GM06990 (cell line): ENCODE data around the gene TPCN1.

Experiments used
- DNase-seq: peaks from one replicate; pipeline ENCODE4 v3.0.0-alpha.2; 2011; ENCODE audit not compliant: insufficient read length; ENCODE audit errors: extremely low read depth
- H3K27me3 ChIP-seq: replicated peaks from 2 replicates; pipeline ENCODE4 v1.6.0; 2011; ENCODE audit warnings: low read length; ENCODE audit not compliant: control insufficient read depth, insufficient read depth
- H3K36me3 ChIP-seq: 2 replicates; pipeline ENCODE4 v1.5.1; 2011; ENCODE audit warnings: low read length; ENCODE audit not compliant: control insufficient read depth, insufficient read depth
- H3K4me3 ChIP-seq: replicated peaks from 2 replicates; pipeline ENCODE4 v1.5.1; 2011; ENCODE audit warnings: low read depth, mild to moderate bottlenecking, control low read depth, low read length
- TF ChIP-seq, protein P1 (sequence below): IDR thresholded peaks from 2 replicates; pipeline ENCODE4 v1.5.1; 2011; ENCODE audit warnings: low read length, control low read depth, mild to moderate bottlenecking, inconsistent platforms; ENCODE audit not compliant: insufficient read depth, poor library complexity, severe bottlenecking

The TPCN1 gene

DNA sequence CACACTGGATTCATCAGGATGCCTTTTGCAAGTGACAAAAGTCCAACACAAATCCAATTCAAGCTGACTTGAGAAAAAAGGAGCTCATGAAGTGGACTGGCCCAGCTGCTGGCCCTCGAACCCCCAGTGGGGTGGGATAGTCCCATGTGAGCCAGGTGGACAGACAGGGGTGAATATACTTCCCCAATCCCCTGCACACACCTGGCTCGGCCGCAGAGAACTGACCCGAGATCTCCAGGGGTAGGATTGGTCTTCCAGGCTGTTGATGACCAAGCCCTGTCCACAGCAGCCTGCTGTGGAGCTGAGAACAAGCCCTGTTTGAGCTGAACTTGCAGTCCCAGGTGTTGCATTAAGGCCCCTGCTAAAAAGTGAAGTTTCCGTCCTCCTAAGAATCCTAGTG, 56.2 kb downstream of the TPCN1 start:
- TF ChIP-seq, protein P1, sequence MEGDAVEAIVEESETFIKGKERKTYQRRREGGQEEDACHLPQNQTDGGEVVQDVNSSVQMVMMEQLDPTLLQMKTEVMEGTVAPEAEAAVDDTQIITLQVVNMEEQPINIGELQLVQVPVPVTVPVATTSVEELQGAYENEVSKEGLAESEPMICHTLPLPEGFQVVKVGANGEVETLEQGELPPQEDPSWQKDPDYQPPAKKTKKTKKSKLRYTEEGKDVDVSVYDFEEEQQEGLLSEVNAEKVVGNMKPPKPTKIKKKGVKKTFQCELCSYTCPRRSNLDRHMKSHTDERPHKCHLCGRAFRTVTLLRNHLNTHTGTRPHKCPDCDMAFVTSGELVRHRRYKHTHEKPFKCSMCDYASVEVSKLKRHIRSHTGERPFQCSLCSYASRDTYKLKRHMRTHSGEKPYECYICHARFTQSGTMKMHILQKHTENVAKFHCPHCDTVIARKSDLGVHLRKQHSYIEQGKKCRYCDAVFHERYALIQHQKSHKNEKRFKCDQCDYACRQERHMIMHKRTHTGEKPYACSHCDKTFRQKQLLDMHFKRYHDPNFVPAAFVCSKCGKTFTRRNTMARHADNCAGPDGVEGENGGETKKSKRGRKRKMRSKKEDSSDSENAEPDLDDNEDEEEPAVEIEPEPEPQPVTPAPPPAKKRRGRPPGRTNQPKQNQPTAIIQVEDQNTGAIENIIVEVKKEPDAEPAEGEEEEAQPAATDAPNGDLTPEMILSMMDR = no peak
- Histone ChIP-seq H3K4me3 (no peak overlapping the region), H3K27me3 (no peaks in the 10 kb centered on the region), H3K36me3 (peaks cover 16% of the 10 kb centered on the region)
- no peak for DNase-seq

DNA sequence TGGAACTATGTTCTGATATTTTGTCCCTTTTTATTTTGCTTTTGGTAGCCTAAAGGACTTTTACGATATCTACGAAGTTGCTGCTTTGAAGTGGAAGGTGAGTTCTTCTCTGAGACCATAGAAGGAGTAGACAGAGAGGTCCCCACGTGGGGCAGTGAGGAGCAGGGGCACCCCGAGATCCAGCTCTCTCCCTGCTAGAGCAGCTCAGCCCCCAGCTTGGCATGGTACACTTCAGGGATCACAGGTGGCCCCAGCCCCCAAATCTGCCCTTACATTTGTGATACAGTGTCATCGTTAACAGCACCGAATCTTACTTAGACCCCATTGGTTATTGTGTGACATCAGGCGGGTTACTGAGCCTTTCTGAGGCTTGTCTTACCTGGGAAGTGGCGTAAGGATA, 56.9 kb downstream of the TPCN1 start:
- Histone ChIP-seq H3K36me3 (peaks cover 13% of the 10 kb centered on the region), H3K4me3 (no peak overlapping the region), H3K27me3 (no peaks in the 10 kb centered on the region)
- TF ChIP-seq, protein P1 = no peak
- DNase-seq = no peak

DNA sequence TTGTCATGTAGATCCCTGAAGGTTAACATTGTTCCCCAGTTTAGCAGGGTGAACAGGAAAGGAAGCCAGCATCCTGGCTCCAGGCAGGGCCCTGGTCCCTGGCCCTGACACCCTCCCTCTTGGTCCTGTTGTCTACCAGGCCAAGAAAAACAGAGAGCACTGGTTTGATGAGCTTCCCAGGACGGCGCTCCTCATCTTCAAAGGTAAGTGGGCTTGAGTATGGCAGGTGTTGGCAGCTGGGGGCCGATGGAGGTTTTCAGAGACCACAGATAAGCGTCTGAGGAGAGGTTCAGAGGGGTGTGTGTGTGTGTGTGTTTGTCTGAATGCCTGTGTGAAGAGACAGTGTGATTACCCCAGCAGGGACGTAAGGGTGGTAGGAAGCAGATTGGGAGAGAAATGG, 57.4 kb downstream of the TPCN1 start:
- no peak for DNase-seq
- Histone ChIP-seq H3K4me3 (no peak overlapping the region), H3K36me3 (peaks cover 10% of the 10 kb centered on the region), H3K27me3 (no peaks in the 10 kb centered on the region)
- TF ChIP-seq, protein P1 = no peak

DNA sequence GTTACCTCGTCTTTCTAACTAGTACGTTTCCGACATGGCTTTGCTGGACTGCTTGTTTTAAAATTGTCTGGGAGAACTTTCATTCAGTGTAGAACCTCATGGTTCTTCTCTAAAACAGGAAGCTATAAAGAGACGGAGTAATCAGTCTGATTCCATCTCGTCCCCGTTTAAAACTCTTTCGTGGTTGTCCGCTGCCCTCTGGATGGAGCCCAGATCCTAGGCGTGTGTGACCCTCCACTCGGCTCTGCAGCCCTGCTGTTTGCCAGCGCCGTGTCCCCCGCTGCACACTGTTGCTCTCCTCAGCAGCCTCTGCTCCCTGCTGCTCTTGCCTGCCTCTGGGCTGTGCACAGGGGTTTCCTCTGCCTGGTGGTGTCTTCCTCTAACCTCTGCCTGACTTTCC, 63.5 kb downstream of the TPCN1 start:
- Histone ChIP-seq H3K36me3 (peaks cover 13% of the 10 kb centered on the region), H3K4me3 (no peak overlapping the region), H3K27me3 (no peaks in the 10 kb centered on the region)
- TF ChIP-seq, protein P1 = no peak
- DNase-seq = no peak

DNA sequence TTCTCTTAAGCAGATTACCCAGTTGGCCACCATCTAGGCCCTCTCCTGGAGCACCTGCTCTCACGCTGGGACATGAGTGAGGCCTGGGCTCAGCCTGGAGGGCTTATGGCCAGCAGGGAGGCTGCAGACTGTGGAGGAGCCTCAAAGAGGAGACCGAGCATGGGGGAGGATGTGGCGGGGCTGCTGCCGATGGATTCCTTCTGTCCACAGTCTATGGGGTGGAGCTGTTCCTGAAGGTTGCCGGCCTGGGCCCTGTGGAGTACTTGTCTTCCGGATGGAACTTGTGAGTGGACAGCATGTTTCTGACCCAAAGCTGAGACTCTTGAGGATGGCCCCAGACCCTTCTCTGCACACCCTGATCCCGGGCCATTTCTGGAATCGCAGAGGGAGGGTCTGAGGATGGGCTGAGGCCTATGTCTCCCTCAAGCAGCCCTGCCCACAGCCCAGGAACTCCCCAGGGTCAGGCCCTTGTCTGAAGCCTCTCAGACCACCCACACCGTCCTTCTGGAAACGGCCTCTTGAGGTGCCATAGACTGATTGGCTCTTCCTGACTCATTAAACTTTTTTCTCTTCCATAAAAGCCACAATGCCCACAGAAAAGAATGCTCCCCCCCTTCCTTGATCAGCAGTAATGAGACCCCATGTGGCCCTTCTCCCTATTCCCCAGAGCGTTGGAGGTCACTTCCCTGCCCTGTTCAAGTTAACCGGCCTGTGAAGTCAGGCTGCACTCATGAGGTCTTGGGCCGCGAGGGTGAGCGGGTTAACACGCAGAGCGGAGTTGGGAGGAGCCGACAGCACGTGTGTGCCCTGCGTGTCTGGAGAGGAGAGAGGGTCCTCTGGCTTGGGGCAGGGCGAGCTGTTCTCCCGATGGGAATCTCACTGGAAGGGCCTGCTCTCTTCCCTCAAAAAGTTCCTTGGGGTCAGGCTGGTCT, 64.7 kb downstream of the TPCN1 start:
- no peaks in the 10 kb centered on the region for H3K27me3 ChIP-seq
- TF ChIP-seq, protein P1 = no peak
- H3K4me3 ChIP-seq = no peak overlapping the region
- H3K36me3 ChIP-seq = peaks cover 18% of the 10 kb centered on the region
- DNase-seq = no peak
